ENCODE measurements around the gene NTNG1.

Gene NTNG1

DNA sequence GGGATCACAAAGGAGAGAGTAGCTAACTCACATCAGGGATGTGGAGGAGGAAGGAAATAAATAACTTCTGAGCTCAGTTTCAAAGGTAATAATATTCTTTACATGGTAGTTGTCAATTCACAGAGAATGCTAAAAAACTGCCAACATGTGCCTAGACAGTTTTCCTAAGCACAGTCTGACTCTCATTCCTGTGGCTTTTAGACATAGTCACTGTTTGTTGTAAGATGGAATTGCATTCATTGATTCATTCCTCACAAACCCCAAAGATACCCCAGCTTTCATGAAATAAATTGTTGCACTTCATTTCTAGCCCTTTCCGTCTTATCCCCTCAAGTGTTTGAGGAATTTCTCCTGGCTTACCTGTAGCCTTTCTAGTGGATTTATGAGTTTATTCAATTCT is 263.9 kb downstream of the NTNG1 start:
- Histone ChIP-seq H3K9ac (ENCODE audit: low read length) (no peak overlapping the region), H3K4me3 (ENCODE audit: low read depth, low read length) (no peak overlapping the region), H3K36me3 (ENCODE audit: control insufficient read depth, insufficient read depth, low read length) (no peaks in the 10 kb centered on the region), H3K9me3 (ENCODE audit: control insufficient read depth, insufficient read depth, low read depth, low read length) (no peaks in the 10 kb centered on the region), H3K27ac (ENCODE audit: low read depth, low read length) (no peak overlapping the region), H3K27me3 (ENCODE audit: control insufficient read depth, insufficient read depth, low read length) (no peaks in the 10 kb centered on the region), H3K4me1 (ENCODE audit: control insufficient read depth, insufficient read depth, low read length) (no peaks in the 10 kb centered on the region)

DNA sequence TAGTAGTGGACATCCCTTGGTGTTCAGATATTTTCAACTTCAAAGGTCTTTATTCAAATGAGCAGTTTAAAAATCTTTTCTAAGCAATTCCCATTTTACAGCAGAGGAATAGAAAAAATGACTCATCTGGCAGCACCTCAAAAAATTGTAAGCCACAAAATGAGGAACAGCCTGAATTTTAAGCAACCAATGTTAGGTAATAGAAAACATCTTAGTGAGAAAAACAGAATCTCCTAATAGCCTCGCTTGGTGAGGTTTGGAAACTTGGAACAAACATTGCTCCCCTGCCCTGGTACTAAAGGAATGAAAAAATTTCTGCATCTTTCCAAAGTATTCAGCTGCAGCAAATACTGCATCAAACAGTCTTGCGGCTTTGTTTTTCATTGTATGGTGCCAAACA is 264.4 kb downstream of the NTNG1 start:
- no peaks in the 10 kb centered on the region for H3K36me3 ChIP-seq (ENCODE audit: control insufficient read depth, insufficient read depth, low read length)
- H3K27ac ChIP-seq (ENCODE audit: low read depth, low read length), result no peak overlapping the region
- no peaks in the 10 kb centered on the region for H3K27me3 ChIP-seq (ENCODE audit: control insufficient read depth, insufficient read depth, low read length)
- no peak overlapping the region for H3K4me3 ChIP-seq (ENCODE audit: low read depth, low read length)
- H3K4me1 ChIP-seq (ENCODE audit: control insufficient read depth, insufficient read depth, low read length), result no peaks in the 10 kb centered on the region
- no peak overlapping the region for H3K9ac ChIP-seq (ENCODE audit: low read length)
- no peaks in the 10 kb centered on the region for H3K9me3 ChIP-seq (ENCODE audit: control insufficient read depth, insufficient read depth, low read depth, low read length)

DNA sequence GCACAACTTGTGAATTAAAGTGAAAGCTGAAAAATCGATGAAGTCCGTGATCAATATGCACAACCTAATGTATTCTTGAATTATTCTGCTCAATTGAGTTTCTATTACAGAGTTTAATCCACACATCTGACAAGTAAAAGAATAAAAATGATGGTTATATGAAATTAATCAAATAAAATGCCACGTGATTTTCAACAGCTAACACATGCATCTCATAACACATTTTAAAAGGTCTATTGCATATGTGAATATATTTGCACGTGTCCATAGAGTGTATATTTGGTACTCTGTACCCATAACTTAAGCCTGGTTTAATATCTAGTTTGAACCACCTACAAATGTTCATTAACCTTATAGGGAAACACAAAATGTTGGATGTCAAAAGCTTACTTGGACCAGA is 266.2 kb downstream of the NTNG1 start:
- Histone ChIP-seq H3K9me3 (ENCODE audit: control insufficient read depth, insufficient read depth, low read depth, low read length) (no peaks in the 10 kb centered on the region), H3K36me3 (ENCODE audit: control insufficient read depth, insufficient read depth, low read length) (no peaks in the 10 kb centered on the region), H3K27me3 (ENCODE audit: control insufficient read depth, insufficient read depth, low read length) (no peaks in the 10 kb centered on the region), H3K9ac (ENCODE audit: low read length) (no peak overlapping the region), H3K27ac (ENCODE audit: low read depth, low read length) (no peak overlapping the region), H3K4me3 (ENCODE audit: low read depth, low read length) (no peak overlapping the region), H3K4me1 (ENCODE audit: control insufficient read depth, insufficient read depth, low read length) (no peaks in the 10 kb centered on the region)

DNA sequence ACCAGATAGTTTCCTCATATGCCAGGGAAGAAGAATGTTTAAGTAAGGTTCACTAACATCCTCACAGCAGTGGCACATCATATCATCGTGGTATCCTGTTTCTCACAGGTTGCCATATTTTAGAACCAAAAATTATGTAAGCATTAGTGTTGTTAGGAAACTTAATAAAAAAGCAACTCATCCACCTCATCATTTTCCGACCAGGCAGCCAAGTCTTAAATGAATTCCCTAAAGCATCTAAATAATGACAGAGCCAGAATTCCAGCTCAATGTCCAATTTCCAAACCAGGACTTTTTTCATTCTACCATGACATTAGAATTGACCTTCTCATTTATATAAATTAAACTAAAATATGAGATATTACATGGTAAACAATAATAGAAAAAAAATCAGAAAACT is 272.7 kb downstream of the NTNG1 start:
- Histone ChIP-seq H3K27ac (ENCODE audit: low read depth, low read length) (no peak overlapping the region), H3K4me1 (ENCODE audit: control insufficient read depth, insufficient read depth, low read length) (no peaks in the 10 kb centered on the region), H3K9ac (ENCODE audit: low read length) (no peak overlapping the region), H3K36me3 (ENCODE audit: control insufficient read depth, insufficient read depth, low read length) (no peaks in the 10 kb centered on the region), H3K27me3 (ENCODE audit: control insufficient read depth, insufficient read depth, low read length) (no peaks in the 10 kb centered on the region), H3K9me3 (ENCODE audit: control insufficient read depth, insufficient read depth, low read depth, low read length) (no peaks in the 10 kb centered on the region), H3K4me3 (ENCODE audit: low read depth, low read length) (no peak overlapping the region)

DNA sequence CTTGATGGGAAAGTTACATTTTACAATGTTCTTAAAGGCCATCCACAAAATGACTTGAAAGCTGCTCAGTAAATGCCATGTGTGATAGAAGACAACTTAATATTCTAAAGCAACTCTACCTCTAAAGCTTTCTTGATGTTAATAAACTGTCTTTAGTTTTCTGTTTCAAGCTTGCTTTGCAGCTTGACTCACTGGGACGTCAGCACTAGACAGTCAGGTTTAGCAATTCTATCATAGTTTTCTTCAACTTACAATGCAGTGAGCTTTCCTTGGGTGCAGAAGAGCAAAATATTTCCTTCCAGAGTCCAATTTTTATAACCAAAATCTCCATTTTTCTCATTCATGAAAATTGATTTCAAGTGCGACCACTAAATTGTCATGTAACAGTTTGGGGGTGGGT is 273.1 kb downstream of the NTNG1 start:
- Histone ChIP-seq H3K36me3 (ENCODE audit: control insufficient read depth, insufficient read depth, low read length) (no peaks in the 10 kb centered on the region), H3K27me3 (ENCODE audit: control insufficient read depth, insufficient read depth, low read length) (no peaks in the 10 kb centered on the region), H3K9ac (ENCODE audit: low read length) (no peak overlapping the region), H3K9me3 (ENCODE audit: control insufficient read depth, insufficient read depth, low read depth, low read length) (no peaks in the 10 kb centered on the region), H3K4me1 (ENCODE audit: control insufficient read depth, insufficient read depth, low read length) (no peaks in the 10 kb centered on the region), H3K27ac (ENCODE audit: low read depth, low read length) (no peak overlapping the region), H3K4me3 (ENCODE audit: low read depth, low read length) (no peak overlapping the region)

DNA sequence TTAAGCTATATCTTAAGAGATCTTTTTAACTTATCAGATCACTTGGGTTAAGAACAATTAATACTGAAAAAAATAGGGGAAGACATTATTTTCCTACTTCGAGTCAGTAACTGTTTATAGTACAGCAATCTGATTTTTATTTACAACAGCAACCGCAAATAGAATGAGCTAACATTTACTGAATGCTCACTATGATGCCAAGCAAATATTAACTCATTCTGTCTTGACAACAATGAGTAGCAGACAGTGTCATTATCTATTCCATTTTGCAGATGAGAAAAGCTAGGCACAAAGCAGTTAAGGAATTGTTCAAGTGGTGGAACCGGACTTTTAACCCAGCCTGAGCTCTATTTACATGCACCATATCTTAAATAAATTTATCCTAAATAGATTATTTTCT is 273.7 kb downstream of the NTNG1 start:
- Histone ChIP-seq H3K4me3 (ENCODE audit: low read depth, low read length) (no peak overlapping the region), H3K4me1 (ENCODE audit: control insufficient read depth, insufficient read depth, low read length) (0 out of 2 replicates have a peak, but pooled peaks cover 3% of the 10 kb centered on the region), H3K27ac (ENCODE audit: low read depth, low read length) (no peak overlapping the region), H3K36me3 (ENCODE audit: control insufficient read depth, insufficient read depth, low read length) (no peaks in the 10 kb centered on the region), H3K9ac (ENCODE audit: low read length) (no peak overlapping the region), H3K9me3 (ENCODE audit: control insufficient read depth, insufficient read depth, low read depth, low read length) (no peaks in the 10 kb centered on the region), H3K27me3 (ENCODE audit: control insufficient read depth, insufficient read depth, low read length) (no peaks in the 10 kb centered on the region)

DNA sequence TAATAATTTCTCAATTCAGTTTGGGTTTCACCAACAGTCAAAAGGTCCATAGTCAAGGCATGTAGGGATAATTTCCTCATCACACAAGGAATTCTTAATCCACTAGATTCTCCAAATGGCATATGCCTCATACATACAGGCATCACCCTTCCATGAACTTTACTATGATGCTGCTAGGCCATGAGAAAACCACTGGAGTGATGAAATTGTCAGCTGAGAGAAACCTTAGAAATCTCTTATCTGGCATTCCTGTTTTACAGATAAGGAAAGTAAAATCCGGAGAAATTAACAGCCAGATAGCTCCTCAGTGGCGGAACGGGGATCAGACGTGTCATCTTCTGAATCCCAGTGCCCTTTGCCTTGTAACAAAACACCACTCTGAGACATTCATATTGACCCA is 274.4 kb downstream of the NTNG1 start:
- peaks cover 10% of the 10 kb centered on the region; the same call in 1 of the 2 replicates for H3K4me1 ChIP-seq (ENCODE audit: control insufficient read depth, insufficient read depth, low read length)
- H3K9me3 ChIP-seq (ENCODE audit: control insufficient read depth, insufficient read depth, low read depth, low read length), result no peaks in the 10 kb centered on the region
- no peak overlapping the region for H3K27ac ChIP-seq (ENCODE audit: low read depth, low read length)
- no peak overlapping the region for H3K4me3 ChIP-seq (ENCODE audit: low read depth, low read length)
- H3K9ac ChIP-seq (ENCODE audit: low read length), result no peak overlapping the region
- no peaks in the 10 kb centered on the region for H3K36me3 ChIP-seq (ENCODE audit: control insufficient read depth, insufficient read depth, low read length)
- no peaks in the 10 kb centered on the region for H3K27me3 ChIP-seq (ENCODE audit: control insufficient read depth, insufficient read depth, low read length)

DNA sequence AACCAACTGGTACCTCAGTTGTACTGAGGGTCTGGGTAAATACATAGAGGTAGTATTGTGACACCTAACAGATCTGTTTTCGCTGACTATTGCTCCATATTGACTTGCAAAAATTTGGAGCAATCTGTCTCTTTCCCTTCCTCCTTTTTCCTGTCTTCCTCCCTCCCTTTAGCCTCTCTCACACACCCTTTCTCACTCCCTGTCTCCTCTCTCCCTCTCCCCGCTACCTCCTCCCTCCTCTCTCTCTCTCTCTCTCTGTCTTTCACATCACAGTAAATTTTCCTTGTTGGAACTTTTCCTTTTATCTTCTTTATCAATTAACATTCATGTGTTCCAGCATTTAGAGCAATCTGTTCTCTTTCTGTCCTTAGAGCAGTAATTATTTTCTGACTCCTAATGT is 278.2 kb downstream of the NTNG1 start:
- no peak overlapping the region for H3K27ac ChIP-seq (ENCODE audit: low read depth, low read length)
- H3K4me1 ChIP-seq (ENCODE audit: control insufficient read depth, insufficient read depth, low read length), result peaks cover 23% of the 10 kb centered on the region; the same call in 1 of the 2 replicates
- H3K9me3 ChIP-seq (ENCODE audit: control insufficient read depth, insufficient read depth, low read depth, low read length), result no peaks in the 10 kb centered on the region
- no peak overlapping the region for H3K9ac ChIP-seq (ENCODE audit: low read length)
- H3K36me3 ChIP-seq (ENCODE audit: control insufficient read depth, insufficient read depth, low read length), result no peaks in the 10 kb centered on the region
- H3K27me3 ChIP-seq (ENCODE audit: control insufficient read depth, insufficient read depth, low read length), result no peaks in the 10 kb centered on the region
- H3K4me3 ChIP-seq (ENCODE audit: low read depth, low read length), result no peak overlapping the region

DNA sequence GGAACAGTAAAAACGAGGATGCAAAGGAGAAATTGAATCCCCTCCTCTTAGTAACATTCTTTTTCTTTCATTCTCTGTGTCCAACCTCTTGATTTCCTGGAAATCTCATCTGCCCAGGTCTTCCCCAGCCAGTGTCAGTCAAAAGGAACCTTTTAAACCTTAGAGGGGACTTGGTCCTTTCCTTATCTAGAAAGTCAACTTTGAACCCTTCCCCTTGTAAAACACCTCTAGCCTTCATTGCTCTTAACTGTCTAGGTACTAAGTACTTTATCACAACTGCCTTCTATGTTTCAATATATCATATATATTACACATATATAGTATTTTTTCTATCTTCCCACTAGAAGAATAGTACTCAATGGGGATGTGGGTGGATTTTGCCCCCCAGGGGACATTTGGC is 282.1 kb downstream of the NTNG1 start:
- H3K36me3 ChIP-seq (ENCODE audit: control insufficient read depth, insufficient read depth, low read length), result no peaks in the 10 kb centered on the region
- H3K4me3 ChIP-seq (ENCODE audit: low read depth, low read length), result no peak overlapping the region
- H3K27ac ChIP-seq (ENCODE audit: low read depth, low read length), result no peak overlapping the region
- H3K9ac ChIP-seq (ENCODE audit: low read length), result no peak overlapping the region
- H3K9me3 ChIP-seq (ENCODE audit: control insufficient read depth, insufficient read depth, low read depth, low read length), result no peaks in the 10 kb centered on the region
- H3K4me1 ChIP-seq (ENCODE audit: control insufficient read depth, insufficient read depth, low read length), result peaks cover 23% of the 10 kb centered on the region; the same call in 1 of the 2 replicates
- no peaks in the 10 kb centered on the region for H3K27me3 ChIP-seq (ENCODE audit: control insufficient read depth, insufficient read depth, low read length)

DNA sequence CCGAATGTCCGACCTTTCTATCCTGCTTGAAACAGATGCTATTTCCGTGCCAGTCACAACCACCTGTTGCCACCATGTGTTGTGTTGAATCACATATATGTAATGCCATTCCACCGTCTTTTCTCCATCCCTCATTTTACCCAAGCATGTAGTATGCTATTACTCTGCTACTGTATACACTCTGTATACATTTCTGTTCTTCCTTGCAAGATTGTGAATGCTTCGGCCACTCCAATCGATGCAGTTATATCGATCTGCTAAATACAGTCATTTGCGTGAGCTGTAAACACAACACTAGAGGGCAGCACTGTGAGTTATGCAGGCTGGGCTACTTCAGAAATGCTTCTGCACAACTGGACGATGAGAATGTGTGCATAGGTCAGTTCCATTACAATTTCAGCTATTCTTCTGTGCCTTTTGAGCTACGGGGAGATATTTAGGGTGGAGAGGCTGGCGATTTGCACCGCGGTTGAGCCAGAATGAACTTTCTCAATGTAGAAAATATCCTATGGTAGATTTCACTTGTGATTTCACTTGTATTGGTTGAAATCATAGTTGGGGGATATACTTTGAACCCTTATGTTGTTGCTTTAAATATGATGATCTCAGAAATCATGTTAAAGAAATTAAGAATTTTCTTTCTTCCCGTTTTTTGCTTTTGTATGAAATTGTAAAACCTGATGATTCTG is 289.8 kb downstream of the NTNG1 start:
- Histone ChIP-seq H3K27me3 (ENCODE audit: control insufficient read depth, insufficient read depth, low read length) (no peaks in the 10 kb centered on the region), H3K36me3 (ENCODE audit: control insufficient read depth, insufficient read depth, low read length) (no peaks in the 10 kb centered on the region), H3K9ac (ENCODE audit: low read length) (no peak overlapping the region), H3K9me3 (ENCODE audit: control insufficient read depth, insufficient read depth, low read depth, low read length) (no peaks in the 10 kb centered on the region), H3K27ac (ENCODE audit: low read depth, low read length) (no peak overlapping the region), H3K4me1 (ENCODE audit: control insufficient read depth, insufficient read depth, low read length) (peaks cover 22% of the 10 kb centered on the region; the same call in 1 of the 2 replicates), H3K4me3 (ENCODE audit: low read depth, low read length) (no peak overlapping the region)

DNA sequence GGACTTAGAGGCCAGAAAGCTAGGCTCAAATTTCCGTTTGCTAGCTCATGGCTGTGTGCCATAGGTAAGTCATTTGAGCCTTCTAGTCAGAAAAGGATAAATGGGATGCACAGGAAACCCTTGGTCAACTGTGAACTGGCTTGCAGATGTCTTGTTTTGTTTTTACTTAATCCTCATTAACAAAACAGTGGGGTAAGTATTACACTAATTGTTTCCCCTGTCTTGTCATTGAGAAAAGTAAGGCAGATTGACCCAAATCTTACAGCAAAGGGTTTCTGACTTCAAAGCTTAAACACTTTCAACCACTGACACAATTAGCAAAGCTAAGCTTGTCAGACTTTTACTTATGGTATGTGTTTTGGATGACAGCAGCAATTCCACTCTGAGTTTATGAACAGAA is 291.3 kb downstream of the NTNG1 start:
- no peak overlapping the region for H3K9ac ChIP-seq (ENCODE audit: low read length)
- peaks cover 22% of the 10 kb centered on the region; the same call in 1 of the 2 replicates for H3K4me1 ChIP-seq (ENCODE audit: control insufficient read depth, insufficient read depth, low read length)
- no peaks in the 10 kb centered on the region for H3K27me3 ChIP-seq (ENCODE audit: control insufficient read depth, insufficient read depth, low read length)
- no peak overlapping the region for H3K4me3 ChIP-seq (ENCODE audit: low read depth, low read length)
- no peaks in the 10 kb centered on the region for H3K36me3 ChIP-seq (ENCODE audit: control insufficient read depth, insufficient read depth, low read length)
- H3K27ac ChIP-seq (ENCODE audit: low read depth, low read length), result no peak overlapping the region
- no peaks in the 10 kb centered on the region for H3K9me3 ChIP-seq (ENCODE audit: control insufficient read depth, insufficient read depth, low read depth, low read length)
